AG08396 (cell line): Measurements from ENCODE around the gene SURF2.
"Not testable (repeated sequence)": the region's sequence is repeated elsewhere in the genome, so short reads cannot be mapped to it uniquely, and the experiment has no call there.

Source experiments
- DNase-seq: peaks from one replicate; pipeline ENCODE4 v3.0.0; 2012; ENCODE audit warnings: low spot score, mixed read lengths

The SURF2 gene

DNA sequence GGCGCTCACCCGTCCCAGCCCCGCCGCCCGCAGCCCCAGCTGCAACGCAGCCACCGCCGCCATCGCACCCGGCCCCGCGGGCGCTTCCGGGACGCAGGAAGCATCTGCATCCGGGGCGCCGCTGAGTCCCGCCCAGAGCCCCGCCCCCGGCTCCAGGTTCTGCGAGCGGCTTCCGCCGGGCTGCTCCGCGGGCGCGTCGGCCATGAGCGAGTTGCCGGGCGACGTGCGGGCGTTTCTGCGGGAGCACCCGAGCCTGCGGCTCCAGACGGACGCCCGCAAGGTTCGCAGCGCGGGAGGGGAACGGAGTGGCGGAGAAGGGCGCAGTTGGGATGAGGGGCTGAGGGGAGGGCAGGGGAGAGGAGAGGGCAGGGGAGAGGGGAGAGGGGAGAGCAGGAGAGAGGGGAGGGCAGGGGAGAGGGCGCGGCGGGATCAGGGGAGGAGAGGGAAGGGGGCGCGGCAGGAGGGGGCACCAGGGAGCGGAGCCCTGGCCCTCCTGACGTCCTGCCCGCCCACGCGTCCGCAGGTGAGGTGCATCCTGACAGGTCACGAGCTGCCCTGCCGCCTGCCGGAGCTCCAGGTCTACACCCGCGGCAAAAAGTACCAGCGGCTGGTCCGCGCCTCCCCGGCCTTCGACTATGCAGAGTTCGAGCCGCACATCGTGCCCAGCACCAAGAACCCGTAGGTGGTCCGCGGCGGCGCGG is at the start of gene SURF2, which contains the start of gene SURF1:
SURF2 (plus strand) TSS at position 160 of the 701 bp plus-strand sequence; CDS start at position 203, 43 bp downstream.
SURF1 (minus strand) TSS at position 97 of the 701 bp plus-strand sequence; CDS start at position 63, 34 bp downstream.
- DNase-seq, result peak; percentile 93

DNA sequence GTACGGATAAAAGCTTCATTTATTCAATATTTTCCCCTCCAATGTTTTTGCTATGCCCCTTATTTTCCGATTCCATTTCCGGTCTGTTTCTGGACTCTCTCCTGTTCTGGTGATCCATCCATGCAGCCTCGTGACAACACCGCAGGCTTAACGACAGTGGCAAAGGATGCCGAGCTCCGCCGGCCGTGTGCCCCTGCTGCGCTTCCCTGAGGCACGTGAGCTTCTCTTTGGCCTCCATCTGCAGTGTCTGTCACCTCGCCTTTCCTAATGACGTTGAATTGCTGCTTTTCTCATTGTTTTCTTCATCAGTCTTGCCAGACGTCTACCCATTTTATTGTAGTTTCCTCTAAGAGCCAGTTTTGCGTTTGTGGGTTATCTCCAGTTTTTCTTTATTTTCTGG is 49.0 kb upstream of the SURF2 start:
- DNase-seq, result no peak

DNA sequence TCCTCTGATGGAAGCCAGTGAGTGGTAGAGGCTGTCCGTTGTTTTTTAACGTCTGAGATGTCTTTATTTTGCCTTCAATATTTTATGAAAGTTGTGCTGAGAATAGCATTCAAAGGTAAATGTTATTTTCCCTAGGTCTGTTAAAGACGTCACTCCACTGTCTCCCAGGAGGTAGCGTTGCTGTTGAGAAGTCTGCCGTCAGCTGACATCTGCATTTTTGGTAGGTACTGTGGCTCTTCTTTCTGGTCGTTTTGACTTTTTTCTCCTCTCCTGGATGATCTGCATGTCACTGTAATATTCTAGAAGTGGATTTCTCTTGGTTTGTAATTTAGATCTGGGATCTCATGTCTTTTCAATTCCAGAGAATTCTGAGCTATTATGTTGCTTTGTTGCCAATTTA is 46.7 kb upstream of the SURF2 start:
- no peak for DNase-seq

DNA sequence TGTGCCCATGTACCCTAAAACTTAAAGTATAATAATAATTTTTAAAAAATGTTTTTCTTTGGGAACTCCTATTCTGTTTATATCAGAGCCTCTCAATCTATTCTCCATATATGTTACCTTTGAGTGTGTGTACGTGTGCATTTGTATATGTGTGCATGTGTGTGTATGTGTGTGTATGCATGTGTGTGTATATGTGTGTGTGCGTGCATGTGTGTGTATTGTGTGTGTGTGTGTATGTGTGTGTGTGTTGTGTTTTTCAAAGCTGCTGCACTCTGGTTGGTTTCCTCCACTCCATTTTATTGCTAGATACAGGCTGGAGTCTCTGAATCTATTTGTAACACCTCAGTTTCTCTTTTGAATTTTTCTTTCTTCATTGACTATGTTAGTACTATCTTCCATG is 40.4 kb upstream of the SURF2 start:
- no peak for DNase-seq

DNA sequence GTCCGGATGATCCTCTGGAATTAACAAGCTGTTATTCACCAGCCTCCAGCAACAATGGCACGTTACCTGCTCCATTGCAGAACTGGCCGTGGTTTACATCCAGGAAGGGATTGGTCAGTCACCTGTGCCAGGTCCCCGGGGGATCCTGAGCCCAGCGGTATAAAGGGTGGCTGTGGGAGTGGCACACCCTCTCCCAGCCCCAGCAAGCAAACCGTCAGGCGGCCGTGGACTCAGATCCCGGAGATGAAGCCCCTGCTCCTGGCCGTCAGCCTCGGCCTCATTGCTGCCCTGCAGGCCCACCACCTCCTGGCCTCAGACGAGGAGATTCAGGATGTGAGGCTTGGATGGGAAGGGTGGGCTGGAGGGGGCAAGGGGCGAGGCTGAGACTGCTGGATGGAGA is 38.8 kb upstream of the SURF2 start:
- DNase-seq, result not testable (repeated sequence)

DNA sequence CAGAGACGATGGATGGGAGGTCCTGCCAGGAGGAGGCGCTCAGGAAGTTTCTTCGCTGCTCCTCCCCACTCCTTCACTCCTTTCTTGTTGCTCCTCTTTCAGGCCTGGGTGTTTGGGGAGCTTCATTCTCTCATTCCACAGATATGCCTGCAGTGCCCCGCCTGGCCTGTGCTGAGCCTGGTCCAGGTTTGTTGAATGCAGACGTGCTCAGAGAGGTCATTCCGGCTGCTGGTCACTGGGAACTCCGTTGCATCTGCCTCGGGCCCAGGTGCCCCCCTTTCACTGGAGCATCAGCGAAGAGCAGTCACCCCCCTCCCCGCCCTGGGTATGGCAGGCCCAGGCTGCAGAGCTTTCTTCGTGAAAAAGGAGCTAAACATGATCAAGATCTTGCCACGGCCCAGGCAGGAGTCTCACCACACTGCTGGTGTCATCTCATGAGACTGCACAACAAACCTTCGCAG is 35.9 kb upstream of the SURF2 start:
- no peak for DNase-seq

DNA sequence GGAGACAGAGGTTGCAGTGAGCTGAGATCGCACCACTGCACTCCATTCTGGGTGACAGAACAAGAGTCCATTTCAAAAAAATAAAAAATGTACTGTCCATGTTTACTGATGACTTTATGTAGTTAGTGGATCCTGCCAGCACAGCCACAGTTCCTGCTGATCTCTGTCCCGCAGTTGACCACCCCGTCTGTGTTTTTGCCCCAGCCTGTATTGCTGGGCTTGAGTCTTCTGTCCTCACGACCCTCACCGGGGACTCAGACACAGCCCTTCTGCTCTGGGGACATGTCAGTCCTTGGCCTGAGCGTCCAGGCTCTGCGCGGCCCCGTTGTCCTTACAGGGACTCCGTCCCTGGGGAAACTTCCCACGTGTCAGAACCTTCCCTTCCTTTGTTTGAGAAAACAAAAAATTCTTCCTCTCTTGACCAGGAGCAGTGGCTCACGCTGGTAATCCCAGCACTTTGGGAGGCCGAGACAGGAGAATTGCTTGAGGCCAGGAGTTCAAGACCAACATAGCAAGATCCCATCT is 34.9 kb upstream of the SURF2 start:
- DNase-seq, result no peak

DNA sequence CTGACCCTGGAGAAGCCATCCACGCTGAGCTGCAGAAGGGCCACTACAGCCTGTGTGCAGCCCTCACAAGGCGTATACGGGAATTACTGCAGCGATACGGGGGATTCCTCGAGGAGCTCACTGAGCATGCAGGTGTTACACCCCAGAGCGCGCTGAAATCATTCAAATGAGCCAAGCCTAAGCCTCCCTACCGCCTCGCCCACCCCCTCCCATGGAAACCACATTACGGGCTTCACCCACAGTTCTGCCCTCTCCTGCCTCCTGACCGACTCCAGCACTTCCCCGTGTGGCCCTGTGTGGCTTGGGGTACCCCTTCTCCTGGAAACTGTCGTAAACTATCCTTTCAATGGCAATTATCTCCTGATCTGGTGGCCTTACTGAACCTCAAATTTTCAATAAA is 33.6 kb upstream of the SURF2 start:
- no peak for DNase-seq

DNA sequence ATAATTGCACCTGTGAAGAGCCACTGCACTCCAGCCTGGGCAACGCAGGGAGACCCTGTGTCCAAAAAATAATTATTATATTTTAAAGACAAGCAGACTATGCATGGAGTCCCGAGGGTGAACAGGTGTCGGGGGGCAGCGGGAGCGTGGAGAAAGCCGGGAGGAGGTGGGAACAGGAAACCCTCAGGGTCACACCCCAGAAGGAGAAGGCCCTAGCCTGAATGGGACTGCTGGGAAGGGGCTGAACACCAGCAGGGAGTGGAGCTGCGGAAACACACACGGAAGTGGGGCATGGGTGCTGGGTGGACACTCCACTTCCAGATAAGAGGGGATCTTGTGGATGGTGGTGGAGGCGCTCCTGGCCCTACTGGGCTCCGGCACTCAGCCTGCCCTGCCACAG is 33.1 kb upstream of the SURF2 start:
- no peak for DNase-seq

DNA sequence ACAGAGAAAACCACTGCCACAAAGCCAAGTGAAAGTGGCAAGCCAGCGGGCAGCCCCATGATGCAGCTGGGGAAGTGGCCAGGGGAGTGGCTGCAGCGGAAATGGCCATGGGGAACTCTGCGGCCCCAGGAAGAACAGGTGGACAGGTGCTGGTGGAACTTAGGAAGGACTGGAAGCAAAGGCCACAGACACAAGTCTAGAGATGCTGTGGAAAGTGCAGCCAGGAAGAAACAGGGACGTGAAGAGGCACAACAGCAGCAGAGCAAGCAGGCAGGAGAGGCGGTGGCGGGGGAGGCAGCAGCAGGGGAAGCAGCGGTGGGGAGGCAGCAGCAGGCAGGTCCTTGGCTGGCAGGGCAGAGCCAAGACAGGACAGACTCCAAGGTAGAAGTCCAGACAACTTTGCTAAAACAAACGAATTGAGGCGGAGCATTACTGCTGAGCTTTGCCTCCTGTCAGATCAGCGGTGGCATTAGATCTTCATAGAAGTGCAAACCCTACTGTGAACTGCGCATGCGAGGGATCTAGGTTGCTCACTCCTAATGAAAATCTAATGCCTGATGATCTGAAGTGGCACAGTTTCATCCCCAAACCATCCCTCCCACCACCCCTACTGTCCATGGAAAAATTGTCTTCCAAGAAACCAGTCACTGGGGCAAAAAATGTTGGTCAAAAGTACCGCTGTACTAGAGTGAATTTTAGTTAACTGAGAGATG is 32.2 kb upstream of the SURF2 start:
- no peak for DNase-seq

DNA sequence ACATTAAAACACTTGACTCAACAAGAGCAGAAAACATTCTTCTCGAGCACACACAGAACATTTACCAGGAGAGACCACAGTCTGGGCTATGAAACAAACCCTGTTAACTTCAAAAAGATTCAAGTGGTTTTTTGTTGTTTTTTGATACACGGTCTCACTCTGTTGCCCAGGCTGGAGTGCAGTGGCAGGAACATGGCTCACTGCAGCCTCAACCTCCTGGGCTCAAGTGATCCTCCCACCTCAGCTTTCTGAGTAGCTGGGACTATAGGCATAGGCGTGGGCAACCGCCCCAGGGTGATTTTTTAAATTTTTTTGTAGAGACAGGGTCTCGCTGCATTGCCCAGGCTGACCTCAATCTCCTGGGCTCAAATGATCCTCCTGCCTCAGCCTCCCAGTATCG is 29.3 kb upstream of the SURF2 start:
- not testable (repeated sequence) for DNase-seq

DNA sequence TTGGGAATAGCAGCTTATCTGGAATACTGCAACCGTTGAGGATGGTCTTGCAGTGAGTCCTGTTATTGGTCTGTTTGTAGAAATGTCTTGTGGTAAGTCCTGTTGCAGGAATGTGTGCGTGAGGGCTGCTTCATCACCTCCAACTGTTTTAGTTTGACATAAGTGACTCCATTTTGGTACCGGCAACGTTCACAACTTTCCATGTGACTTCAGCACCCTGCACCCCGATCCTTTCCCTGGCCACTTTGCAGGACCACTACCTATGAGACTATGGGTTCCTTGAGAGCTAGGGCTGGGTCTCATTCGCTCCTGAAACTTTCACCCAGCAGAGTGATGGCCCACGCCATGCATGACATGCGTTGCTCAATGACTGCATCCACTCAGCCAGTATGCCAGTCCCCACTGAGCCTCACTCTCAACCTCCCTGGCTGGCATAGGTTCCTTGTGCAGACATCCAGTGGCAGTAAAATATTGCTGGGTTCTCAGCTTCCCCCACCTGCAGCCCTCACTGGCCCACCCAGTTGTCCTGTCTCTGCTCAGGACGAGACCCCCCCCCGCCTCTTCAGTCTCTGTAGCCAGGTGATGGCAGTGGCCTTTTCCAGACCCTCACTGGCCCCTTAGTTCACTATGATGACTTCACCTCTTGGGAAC is 28.4 kb upstream of the SURF2 start:
- DNase-seq, result no peak

DNA sequence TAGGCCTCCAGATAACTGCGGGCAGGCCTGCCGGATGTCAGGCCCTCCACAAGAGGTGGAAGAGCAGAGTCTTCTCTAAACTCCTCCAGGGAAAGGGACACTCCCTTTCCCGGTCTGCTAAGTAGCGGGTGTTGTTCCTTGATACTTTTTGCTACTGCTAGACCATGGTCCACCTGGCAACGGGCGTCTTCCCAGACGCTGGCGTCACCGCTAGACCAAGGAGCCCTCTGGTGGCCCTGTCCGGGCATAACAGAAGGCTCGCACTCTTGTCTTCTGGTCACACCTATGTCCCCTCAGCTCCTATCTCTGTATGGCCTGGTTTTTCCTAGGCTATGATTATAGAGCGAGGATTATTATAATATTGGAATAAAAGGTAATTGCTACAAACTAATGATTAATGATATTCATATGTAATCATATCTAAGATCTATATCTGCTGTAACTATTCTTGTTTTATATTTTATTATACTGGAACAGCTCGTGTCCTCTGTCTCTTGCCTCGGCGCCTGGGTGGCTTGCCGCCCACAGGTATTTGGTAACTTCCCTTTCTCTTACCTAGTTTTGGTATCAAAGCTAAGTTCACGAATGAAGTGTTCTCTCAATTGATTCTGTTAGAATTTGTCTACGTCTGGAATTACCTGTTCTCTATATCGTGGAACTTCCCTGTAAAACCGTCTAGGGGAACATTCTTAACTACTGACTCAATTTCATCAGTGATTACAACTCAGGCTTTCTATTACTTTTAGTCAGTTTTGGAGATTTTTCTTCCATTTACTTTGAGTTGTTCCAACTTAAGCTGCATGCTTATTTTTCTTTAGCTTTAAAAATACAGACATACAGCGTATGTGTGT is 26.8 kb upstream of the SURF2 start:
- not testable (repeated sequence) for DNase-seq

DNA sequence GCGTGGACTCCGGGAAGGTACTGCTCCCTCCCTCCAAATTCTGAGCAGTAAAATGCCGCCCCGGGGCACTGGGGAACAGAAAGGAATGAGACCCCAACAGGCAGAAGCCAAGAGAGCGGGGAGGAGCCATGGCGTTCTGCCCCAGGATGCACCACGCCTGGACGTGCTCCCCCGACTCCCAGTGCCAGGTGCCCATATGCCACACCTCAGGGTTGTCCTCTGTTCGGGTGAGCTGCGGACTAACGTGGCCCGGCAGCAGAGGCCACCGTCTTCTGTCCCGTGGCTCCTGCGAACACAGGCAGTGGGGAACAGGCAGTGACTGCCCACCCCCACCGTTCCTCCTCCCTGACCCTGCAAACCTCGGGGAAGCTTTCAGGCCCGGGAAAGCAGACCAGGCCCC is 25.1 kb upstream of the SURF2 start:
- DNase-seq, result no peak

DNA sequence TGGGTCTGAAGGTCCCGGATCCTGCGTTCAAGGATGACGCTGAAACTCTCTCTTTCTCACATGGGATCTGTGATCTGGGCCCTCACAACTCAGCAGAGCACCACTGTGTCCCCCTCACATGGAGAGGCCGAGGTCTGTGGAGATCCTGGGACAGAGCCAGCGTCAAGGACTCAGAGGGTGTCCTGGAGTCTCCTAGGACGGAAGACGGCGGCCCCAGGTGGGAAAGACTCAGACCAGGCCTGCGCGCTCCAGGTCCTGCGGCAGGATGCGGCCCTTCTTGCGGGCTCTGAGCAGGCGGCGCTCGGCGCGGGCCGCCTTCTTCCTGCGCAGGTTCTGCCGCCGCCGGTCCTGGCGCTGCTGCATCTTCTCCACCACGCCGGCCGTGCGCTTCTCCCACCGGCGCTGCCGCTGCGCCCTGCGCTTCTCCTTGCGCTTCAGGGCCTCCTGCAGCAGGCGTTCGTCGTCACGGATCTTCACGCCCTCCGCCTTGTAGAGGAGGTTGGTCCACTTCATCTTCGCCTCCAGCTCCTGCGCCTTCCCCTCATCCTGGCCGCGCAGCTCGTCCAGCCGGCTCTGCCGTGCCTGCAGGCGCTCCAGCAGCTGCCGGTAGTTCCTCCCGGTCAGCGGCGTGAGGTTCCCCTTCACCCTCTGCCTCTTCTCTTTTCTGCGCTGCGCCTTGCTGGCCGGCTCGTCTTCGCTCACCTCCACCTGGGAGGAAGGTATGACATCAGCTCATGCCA is 24.5 kb upstream of the SURF2 start:
- DNase-seq, result no peak

DNA sequence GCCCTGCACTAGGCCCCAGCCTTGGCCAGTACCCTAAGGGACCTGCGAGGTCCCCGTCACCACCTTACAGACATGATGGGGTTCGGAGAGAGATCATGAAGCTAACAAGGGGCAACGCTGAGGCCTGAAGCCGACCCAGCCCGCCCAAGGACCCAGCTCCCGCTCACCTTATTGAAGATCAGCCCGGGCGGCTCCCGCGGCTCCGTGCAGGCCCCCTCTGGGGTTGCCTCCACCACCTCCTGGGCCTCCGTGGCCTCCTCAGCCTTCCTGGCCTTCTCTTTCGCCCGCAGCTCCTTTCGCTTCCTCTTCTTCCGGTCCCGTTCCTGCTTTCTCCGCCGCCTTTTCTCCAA is 24.0 kb upstream of the SURF2 start:
- no peak for DNase-seq

DNA sequence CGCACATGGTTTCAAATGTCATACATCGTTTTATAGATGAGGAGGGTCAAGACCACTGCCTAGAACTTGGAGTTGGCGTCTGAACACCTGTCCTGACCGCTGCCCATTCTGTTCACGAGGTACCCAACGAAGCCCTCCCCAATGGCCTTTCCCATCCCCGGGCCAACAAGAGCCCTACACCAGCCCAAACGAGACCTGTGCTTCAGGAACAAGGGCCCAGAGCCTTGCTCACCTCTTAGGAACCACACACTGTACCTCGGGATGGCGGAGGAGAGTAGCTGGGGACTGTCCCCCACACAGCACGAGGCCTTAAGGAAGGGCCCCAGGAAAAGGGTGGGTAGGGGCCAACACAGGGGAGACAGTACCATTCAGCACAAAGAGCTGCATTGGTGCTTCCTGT is 23.3 kb upstream of the SURF2 start:
- no peak for DNase-seq

DNA sequence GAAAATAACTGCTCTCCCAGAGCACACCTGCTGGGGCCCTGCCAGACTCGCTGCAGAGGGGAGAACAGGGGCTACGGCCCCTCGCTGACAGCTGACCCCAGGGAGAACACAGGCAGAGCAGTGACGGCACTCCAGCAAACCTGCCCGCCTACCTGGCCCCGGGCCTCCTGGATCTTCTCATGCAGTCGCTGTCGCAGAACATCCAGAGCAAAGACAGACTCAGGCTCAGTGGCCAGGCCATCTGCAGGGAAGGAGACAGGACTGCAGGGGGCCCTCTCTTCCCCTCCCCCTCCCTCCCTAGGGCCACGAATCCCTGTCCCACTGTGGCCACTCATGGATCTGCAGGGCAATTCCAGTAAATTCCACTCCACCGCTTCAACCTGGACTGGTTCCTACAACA is 22.8 kb upstream of the SURF2 start:
- no peak for DNase-seq

DNA sequence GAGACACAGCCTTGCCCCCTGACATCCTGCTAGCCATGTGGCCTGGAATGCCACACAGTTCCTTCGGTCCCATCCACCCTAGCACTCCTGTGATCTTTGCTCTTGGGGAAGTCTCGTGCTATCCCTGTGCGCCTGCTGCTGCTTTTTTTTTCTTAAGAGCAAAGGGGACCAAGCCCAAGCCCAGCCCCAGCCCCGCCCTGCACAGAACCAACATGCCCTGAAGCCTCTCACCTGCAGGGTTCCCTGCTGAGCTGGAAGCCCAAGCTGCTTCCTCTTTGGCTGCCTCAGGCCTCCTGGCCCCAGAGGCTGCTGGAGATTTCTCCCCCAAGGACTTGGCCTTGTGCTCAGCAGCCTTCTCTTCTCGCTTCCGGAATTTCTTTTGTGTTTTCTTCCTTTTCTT is 22.2 kb upstream of the SURF2 start:
- no peak for DNase-seq

DNA sequence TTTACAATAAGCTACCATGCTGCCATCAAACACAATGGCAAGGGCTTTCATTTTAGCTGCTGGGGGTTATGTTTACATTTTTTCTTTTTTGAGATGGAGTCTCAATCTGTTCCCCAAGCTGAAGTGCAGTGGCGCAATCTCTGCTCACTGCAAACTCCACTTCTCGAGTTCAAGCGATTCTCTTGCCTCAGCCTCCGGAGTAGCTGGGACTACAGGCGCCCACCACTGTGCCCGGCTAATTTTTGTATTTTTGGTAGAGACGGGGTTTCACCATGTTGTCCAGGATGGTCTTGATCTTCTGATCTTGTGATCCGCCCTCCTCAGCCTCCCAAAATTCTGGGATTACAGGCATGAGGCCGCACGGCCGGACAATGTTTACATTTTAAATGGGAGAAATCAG is 21.5 kb upstream of the SURF2 start:
- DNase-seq, result not testable (repeated sequence)
